SK-N-SH (cell line): ENCODE measurements around the gene SPI1. TPM values are rescaled to one million over a fixed set of nuclear protein-coding genes. Genes with fewer than 3 reads are reported as not detected.

Experiments used
- CTCF ChIA-PET: fragments of 300-600, 350-600 bp; formaldehyde crosslinking; extraction: SDS; loops from one replicate; lab custom pipeline; 2021; lab: Yijun Ruan, JAX
- POLR2A ChIA-PET: fragments of 350-600 bp; sonication (Branson Sonifier 250); formaldehyde crosslinking; extraction: SDS; loops from one replicate; lab custom pipeline; 2020; ENCODE audit warnings: antibody characterized with exemption, inconsistent platforms; lab: Yijun Ruan, JAX
- DNase-seq: peaks from one replicate; pipeline ENCODE4 v3.0.0; 2012
- H2AFZ ChIP-seq: fragments of 200-600 bp; sonication (generic); 2 replicates; pipeline ENCODE4 v1.8.1; 2016; ENCODE audit warnings: antibody characterized with exemption, mild to moderate bottlenecking, low read depth
- H3F3A ChIP-seq: fragments of 200-600 bp; sonication (generic); replicated peaks from 2 replicates; pipeline ENCODE3; 2016; ENCODE audit warnings: antibody characterized with exemption, mild to moderate bottlenecking; ENCODE audit not compliant: insufficient read depth
- H3K27ac ChIP-seq, 2 experiments: fragments of 200-500 bp in 1 of 2; fragments of 200-600 bp in 1 of 2; sonication (Bioruptor generic) in 1 of 2; sonication (generic), shearing (Covaris generic) in 1 of 2; 2 replicates each; pipeline versions ENCODE4 v1.5.1 to v1.6.1; 2014 to 2016; ENCODE audit warnings: low read depth in 2 of 2, inconsistent platforms in 1 of 2, low read length in 1 of 2, mild to moderate bottlenecking in 1 of 2, mixed read lengths in 1 of 2
- H3K27me3 ChIP-seq: fragments of 200-600 bp; sonication (generic), shearing (Covaris generic); 2 replicates; pipeline ENCODE4 v1.6.1; 2016; ENCODE audit warnings: mixed run types; ENCODE audit not compliant: insufficient read depth
- H3K36me3 ChIP-seq, 2 experiments: fragments of 200-500 bp in 1 of 2; fragments of 200-600 bp in 1 of 2; sonication (Bioruptor generic) in 1 of 2; sonication (generic) in 1 of 2; replicated peaks in 1 of 2; 2 replicates each; pipeline versions ENCODE3 to v1.5.1; 2014 to 2016; ENCODE audit warnings: low read length in 1 of 2, mild to moderate bottlenecking in 1 of 2; ENCODE audit not compliant: insufficient read depth in 2 of 2, control insufficient read depth in 1 of 2
- H3K4me1 ChIP-seq, 2 experiments: fragments of 200-500 bp in 1 of 2; fragments of 200-600 bp in 1 of 2; sonication (Bioruptor generic) in 1 of 2; sonication (generic), shearing (Covaris generic) in 1 of 2; 2 replicates each; pipeline versions ENCODE4 v1.5.1 to v1.6.1; 2014 to 2016; ENCODE audit warnings: low read depth in 1 of 2, low read length in 1 of 2, mixed run types in 1 of 2; ENCODE audit not compliant: insufficient read depth in 2 of 2, control insufficient read depth in 1 of 2
- H3K4me2 ChIP-seq: fragments of 200-600 bp; sonication (generic), shearing (Covaris generic); 2 replicates; pipeline ENCODE4 v1.6.1; 2017; ENCODE audit warnings: mixed run types
- H3K4me3 ChIP-seq, 2 experiments: fragments of 200-500 bp in 1 of 2; fragments of 200-600 bp in 1 of 2; sonication (Bioruptor generic) in 1 of 2; sonication (generic), shearing (Covaris generic) in 1 of 2; 2 replicates each; pipeline versions ENCODE4 v1.5.1 to v1.8.1; 2014 to 2016; ENCODE audit warnings: low read depth in 2 of 2, inconsistent platforms in 1 of 2, low read length in 1 of 2, mild to moderate bottlenecking in 1 of 2, mixed read lengths in 1 of 2, moderate library complexity in 1 of 2
- H3K79me2 ChIP-seq: fragments of 200-600 bp; sonication (generic); 2 replicates; pipeline ENCODE4 v1.8.1; 2017; ENCODE audit warnings: mild to moderate bottlenecking; ENCODE audit not compliant: insufficient read depth
- H3K9ac ChIP-seq: fragments of 200-600 bp; sonication (generic); 2 replicates; pipeline ENCODE4 v1.6.1; 2017; ENCODE audit warnings: mixed run types
- H3K9me2 ChIP-seq: fragments of 200-600 bp; sonication (generic); 2 replicates; pipeline ENCODE4 v1.6.1; 2017; ENCODE audit warnings: mixed run types
- H3K9me3 ChIP-seq: fragments of 200-600 bp; sonication (generic); 2 replicates; pipeline ENCODE4 v1.6.1; 2017; ENCODE audit warnings: mixed run types, mild to moderate bottlenecking, moderate library complexity
- H4K20me1 ChIP-seq: fragments of 200-600 bp; sonication (generic); 2 replicates; pipeline ENCODE4 v1.6.1; 2017; ENCODE audit warnings: mild to moderate bottlenecking, mixed run types; ENCODE audit not compliant: insufficient read depth
- ELF1 ChIP-seq: IDR thresholded peaks from 2 replicates; pipeline ENCODE4 v1.4.0; 2012
- EP300 ChIP-seq, 2 experiments: IDR thresholded peaks; 2 replicates each; pipeline versions ENCODE4 v1.4.0 to v1.6.1; 2012; ENCODE audit warnings: borderline replicate concordance in 1 of 2, low read depth in 1 of 2, low read length in 1 of 2
- EZH2phosphoT487 ChIP-seq: fragments of 200-600 bp; sonication (generic); IDR thresholded peaks from 2 replicates; pipeline ENCODE4 v1.6.1; 2017; ENCODE audit warnings: low read depth, mixed run types, mild to moderate bottlenecking, antibody characterized with exemption, moderate library complexity, borderline replicate concordance
- FOSL2 ChIP-seq: IDR thresholded peaks from 2 replicates; pipeline ENCODE4 v1.4.0; 2012; ENCODE audit warnings: low read depth, mild to moderate bottlenecking, moderate library complexity, borderline replicate concordance
- FOXJ3 ChIP-seq: sonication (generic); formaldehyde crosslinking; IDR thresholded peaks from 2 replicates; pipeline ENCODE4 v1.5.1; 2020; ENCODE audit warnings: mild to moderate bottlenecking, missing genetic modification reagents
- GATA2 ChIP-seq: sonication (generic); formaldehyde crosslinking; IDR thresholded peaks from 2 replicates; pipeline ENCODE4 v1.5.0; 2020; ENCODE audit warnings: mild to moderate bottlenecking, missing genetic modification reagents
- JUND ChIP-seq: IDR thresholded peaks from 2 replicates; pipeline ENCODE4 v1.4.0; 2012
- RAD21 ChIP-seq: IDR thresholded peaks from 2 replicates; pipeline ENCODE4 v1.6.1; 2012; ENCODE audit warnings: mild to moderate bottlenecking, low read length
- SIN3A ChIP-seq: IDR thresholded peaks from 2 replicates; pipeline ENCODE4 v1.6.1; 2012; ENCODE audit warnings: low read depth, mild to moderate bottlenecking, low read length, moderate library complexity, borderline replicate concordance
- TAF1 ChIP-seq: IDR thresholded peaks from 2 replicates; pipeline ENCODE4 v1.6.1; 2012; ENCODE audit warnings: low read depth, mild to moderate bottlenecking, low read length, moderate library complexity, borderline replicate concordance
- TEAD4 ChIP-seq: IDR thresholded peaks from 2 replicates; pipeline ENCODE4 v1.4.0; 2012; ENCODE audit warnings: mild to moderate bottlenecking, borderline replicate concordance; ENCODE audit not compliant: insufficient read depth
- YY1 ChIP-seq: IDR thresholded peaks from 2 replicates; pipeline ENCODE4 v1.4.0; 2012; ENCODE audit warnings: low read depth, mild to moderate bottlenecking
- WGBS: methylation state at CpG from one replicate; pipeline ENCODE4 v1.1.6; 2017; ENCODE audit warnings: low lambda C conversion rate; 5-methylcytosine and 5-hydroxymethylcytosine counted together
- polyA plus RNA-seq, 3 experiments: library from polyadenylated mRNA; depleted of rRNA; stranded (reverse); fragments of >200 nt; gene quantifications; 2 replicates each; pipeline ENCODE4 v1.2.3, GENCODE V29; 2012
- TF ChIP-seq, protein P1 (sequence below): fragments of 200-600 bp; sonication (generic); IDR thresholded peaks from 2 replicates; pipeline ENCODE4 v1.6.1; 2017; ENCODE audit warnings: antibody characterized with exemption, mild to moderate bottlenecking, moderate library complexity
- TF ChIP-seq, protein P2 (sequence below): IDR thresholded peaks from 2 replicates; pipeline ENCODE4; 2012
- TF ChIP-seq, protein P3 (sequence below): IDR thresholded peaks from 2 replicates; pipeline ENCODE4 v1.4.0; 2012; ENCODE audit warnings: low read depth, borderline replicate concordance
- TF ChIP-seq, protein P4 (sequence below): fragments of 150-350 bp; IDR thresholded peaks from 2 replicates; pipeline ENCODE4 v1.6.1; 2016; ENCODE audit warnings: mild to moderate bottlenecking, low read depth, low read length
- TF ChIP-seq, protein P5 (sequence below): fragments of 150-350 bp; IDR thresholded peaks from 2 replicates; pipeline ENCODE4 v1.6.1; 2017; ENCODE audit warnings: antibody characterized with exemption, low read length, low read depth, borderline replicate concordance
- TF ChIP-seq, protein P6 (sequence below): IDR thresholded peaks from 2 replicates; pipeline ENCODE4 v1.4.0; 2012; ENCODE audit warnings: low read depth

SPI1 gene
- polyA plus RNA-seq, 1 of the 3 experiments (the other 2 are of a cell fraction) = not detected

DNA sequence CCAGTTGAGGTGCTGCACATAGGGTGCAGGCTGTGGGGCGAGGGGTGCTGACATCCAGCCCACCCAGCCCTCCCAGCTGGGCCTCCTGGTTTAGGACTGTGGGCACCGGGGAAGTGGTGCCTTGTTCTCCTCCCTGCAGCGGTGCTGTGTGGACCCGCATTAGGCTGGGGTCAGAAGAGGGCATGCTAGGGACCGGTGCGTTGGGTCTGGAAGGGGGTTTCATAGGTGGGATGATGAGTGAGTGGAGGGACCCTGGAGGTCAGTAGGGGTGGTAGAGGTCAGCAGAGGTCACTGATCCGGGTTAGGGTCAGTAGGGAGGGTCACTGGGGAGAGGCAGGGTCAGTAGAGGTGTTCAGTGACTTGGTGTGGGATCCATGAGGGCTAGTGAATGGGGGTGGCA is 19.2 kb downstream of the SPI1 start:
- H3K36me3 ChIP-seq = no peaks in the 10 kb centered on the region
- ChIA-PET POLR2A (no interaction called here), CTCF (interaction anchor here (0.5 to 3.9 kb wide), 2 partner anchors 14 to 415 kb away, joined by 3 to 24 read pairs; no protein-coding TSS in a partner anchor)
- no peak overlapping the region for H3K4me2 ChIP-seq
- no peak overlapping the region for H3K9ac ChIP-seq
- H3K27ac ChIP-seq = no peak overlapping the region
- H4K20me1 ChIP-seq = no peaks in the 10 kb centered on the region
- 72% methylated on average over 5 of the region's 7 CpGs for WGBS
- H3F3A ChIP-seq = peaks cover 5% of the 10 kb centered on the region
- H3K27me3 ChIP-seq = no peaks in the 10 kb centered on the region
- peaks cover 0 to 3% of the 10 kb centered on the region in 2 experiments; a peak in 1 of 4 replicates for H3K4me1 ChIP-seq
- H2AFZ ChIP-seq = no peak overlapping the region
- no peaks in the 10 kb centered on the region for H3K9me2 ChIP-seq
- TF ChIP-seq, protein P1, sequence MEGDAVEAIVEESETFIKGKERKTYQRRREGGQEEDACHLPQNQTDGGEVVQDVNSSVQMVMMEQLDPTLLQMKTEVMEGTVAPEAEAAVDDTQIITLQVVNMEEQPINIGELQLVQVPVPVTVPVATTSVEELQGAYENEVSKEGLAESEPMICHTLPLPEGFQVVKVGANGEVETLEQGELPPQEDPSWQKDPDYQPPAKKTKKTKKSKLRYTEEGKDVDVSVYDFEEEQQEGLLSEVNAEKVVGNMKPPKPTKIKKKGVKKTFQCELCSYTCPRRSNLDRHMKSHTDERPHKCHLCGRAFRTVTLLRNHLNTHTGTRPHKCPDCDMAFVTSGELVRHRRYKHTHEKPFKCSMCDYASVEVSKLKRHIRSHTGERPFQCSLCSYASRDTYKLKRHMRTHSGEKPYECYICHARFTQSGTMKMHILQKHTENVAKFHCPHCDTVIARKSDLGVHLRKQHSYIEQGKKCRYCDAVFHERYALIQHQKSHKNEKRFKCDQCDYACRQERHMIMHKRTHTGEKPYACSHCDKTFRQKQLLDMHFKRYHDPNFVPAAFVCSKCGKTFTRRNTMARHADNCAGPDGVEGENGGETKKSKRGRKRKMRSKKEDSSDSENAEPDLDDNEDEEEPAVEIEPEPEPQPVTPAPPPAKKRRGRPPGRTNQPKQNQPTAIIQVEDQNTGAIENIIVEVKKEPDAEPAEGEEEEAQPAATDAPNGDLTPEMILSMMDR = no peak
- no peak for TF ChIP-seq SIN3A
- TF ChIP-seq, protein P2, sequence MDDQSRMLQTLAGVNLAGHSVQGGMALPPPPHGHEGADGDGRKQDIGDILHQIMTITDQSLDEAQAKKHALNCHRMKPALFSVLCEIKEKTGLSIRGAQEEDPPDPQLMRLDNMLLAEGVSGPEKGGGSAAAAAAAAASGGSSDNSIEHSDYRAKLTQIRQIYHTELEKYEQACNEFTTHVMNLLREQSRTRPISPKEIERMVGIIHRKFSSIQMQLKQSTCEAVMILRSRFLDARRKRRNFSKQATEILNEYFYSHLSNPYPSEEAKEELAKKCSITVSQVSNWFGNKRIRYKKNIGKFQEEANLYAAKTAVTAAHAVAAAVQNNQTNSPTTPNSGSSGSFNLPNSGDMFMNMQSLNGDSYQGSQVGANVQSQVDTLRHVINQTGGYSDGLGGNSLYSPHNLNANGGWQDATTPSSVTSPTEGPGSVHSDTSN = no peak
- TF ChIP-seq, protein P3, sequence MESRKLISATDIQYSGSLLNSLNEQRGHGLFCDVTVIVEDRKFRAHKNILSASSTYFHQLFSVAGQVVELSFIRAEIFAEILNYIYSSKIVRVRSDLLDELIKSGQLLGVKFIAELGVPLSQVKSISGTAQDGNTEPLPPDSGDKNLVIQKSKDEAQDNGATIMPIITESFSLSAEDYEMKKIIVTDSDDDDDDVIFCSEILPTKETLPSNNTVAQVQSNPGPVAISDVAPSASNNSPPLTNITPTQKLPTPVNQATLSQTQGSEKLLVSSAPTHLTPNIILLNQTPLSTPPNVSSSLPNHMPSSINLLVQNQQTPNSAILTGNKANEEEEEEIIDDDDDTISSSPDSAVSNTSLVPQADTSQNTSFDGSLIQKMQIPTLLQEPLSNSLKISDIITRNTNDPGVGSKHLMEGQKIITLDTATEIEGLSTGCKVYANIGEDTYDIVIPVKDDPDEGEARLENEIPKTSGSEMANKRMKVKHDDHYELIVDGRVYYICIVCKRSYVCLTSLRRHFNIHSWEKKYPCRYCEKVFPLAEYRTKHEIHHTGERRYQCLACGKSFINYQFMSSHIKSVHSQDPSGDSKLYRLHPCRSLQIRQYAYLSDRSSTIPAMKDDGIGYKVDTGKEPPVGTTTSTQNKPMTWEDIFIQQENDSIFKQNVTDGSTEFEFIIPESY = no peak
- no peak for TF ChIP-seq TEAD4
- no peak for TF ChIP-seq FOSL2
- TF ChIP-seq GATA2 (CRISPR knock-in tag) = no peak
- TF ChIP-seq EP300 (IDR thresholded peaks at IDR 0.05; ENCODE audit: borderline replicate concordance in 1 of 2, low read depth in 1 of 2, low read length in 1 of 2) = no peak
- TF ChIP-seq ELF1 = no peak
- TF ChIP-seq, protein P4, sequence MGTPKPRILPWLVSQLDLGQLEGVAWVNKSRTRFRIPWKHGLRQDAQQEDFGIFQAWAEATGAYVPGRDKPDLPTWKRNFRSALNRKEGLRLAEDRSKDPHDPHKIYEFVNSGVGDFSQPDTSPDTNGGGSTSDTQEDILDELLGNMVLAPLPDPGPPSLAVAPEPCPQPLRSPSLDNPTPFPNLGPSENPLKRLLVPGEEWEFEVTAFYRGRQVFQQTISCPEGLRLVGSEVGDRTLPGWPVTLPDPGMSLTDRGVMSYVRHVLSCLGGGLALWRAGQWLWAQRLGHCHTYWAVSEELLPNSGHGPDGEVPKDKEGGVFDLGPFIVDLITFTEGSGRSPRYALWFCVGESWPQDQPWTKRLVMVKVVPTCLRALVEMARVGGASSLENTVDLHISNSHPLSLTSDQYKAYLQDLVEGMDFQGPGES = no peak
- TF ChIP-seq, protein P5, sequence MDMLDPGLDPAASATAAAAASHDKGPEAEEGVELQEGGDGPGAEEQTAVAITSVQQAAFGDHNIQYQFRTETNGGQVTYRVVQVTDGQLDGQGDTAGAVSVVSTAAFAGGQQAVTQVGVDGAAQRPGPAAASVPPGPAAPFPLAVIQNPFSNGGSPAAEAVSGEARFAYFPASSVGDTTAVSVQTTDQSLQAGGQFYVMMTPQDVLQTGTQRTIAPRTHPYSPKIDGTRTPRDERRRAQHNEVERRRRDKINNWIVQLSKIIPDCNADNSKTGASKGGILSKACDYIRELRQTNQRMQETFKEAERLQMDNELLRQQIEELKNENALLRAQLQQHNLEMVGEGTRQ = no peak
- no peak for TF ChIP-seq TAF1
- no peak for TF ChIP-seq RAD21
- no peak for TF ChIP-seq FOXJ3 (CRISPR knock-in tag)
- TF ChIP-seq EZH2phosphoT487 = no peak
- TF ChIP-seq YY1 = no peak
- TF ChIP-seq, protein P6, sequence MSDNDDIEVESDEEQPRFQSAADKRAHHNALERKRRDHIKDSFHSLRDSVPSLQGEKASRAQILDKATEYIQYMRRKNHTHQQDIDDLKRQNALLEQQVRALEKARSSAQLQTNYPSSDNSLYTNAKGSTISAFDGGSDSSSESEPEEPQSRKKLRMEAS = no peak
- TF ChIP-seq JUND = no peak
- H3K9me3 ChIP-seq = no peaks in the 10 kb centered on the region
- no peak overlapping the region for H3K4me3 ChIP-seq
- no peak for DNase-seq
- H3K79me2 ChIP-seq = no peaks in the 10 kb centered on the region
